ENCODE data around the gene XRN2.

GRCh38 chr20:21356386-21356785, 53.3 kb downstream of the XRN2 start:
- TF ChIP-seq, protein P1, sequence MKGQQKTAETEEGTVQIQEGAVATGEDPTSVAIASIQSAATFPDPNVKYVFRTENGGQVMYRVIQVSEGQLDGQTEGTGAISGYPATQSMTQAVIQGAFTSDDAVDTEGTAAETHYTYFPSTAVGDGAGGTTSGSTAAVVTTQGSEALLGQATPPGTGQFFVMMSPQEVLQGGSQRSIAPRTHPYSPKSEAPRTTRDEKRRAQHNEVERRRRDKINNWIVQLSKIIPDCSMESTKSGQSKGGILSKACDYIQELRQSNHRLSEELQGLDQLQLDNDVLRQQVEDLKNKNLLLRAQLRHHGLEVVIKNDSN (IDR thresholded peaks at IDR 0.05) = no peak
- TF ChIP-seq TCF12 (IDR thresholded peaks at IDR 0.05; ENCODE audit: low read depth) (no peak), TAF1 (IDR thresholded peaks at IDR 0.05; ENCODE audit: low read depth) (no peak), MAX (IDR thresholded peaks at IDR 0.05) (no peak), RAD21 (IDR thresholded peaks at IDR 0.05; ENCODE audit: low read depth) (no peak), EP300 (IDR thresholded peaks at IDR 0.05; ENCODE audit: borderline replicate concordance) (no peak)

Data from Ishikawa (cell line).